PC-9 (cell line): ENCODE results near the gene AQP12B. TPM values are rescaled to one million over a fixed set of nuclear protein-coding genes. Genes with fewer than 3 reads are reported as not detected.

Experiments used
- BruUV-seq: library from RNA; stranded (reverse); fragments of 400-500 nt; replicated peaks from 2 replicates; lab custom pipeline; 2021; lab: Mats Ljungman, UMichigan
- CTCF ChIA-PET: fragments of 300-600 bp; sonication (Branson Sonifier 250); formaldehyde crosslinking; loops from one replicate; lab custom pipeline; 2022; ENCODE audit warnings: antibody characterized with exemption; lab: Charles Lee
- POLR2A ChIA-PET: fragments of 300-600 bp; sonication (Branson Sonifier 250); formaldehyde crosslinking; loops from one replicate; lab custom pipeline; 2022; ENCODE audit warnings: antibody characterized with exemption; ENCODE audit not compliant: unreplicated experiment; lab: Charles Lee
- DNase-seq, 2 experiments: peaks; one replicate each; pipeline versions ENCODE4 v3.0.0 to v3.0.0-alpha.2; 2015 to 2022; ENCODE audit warnings: mixed read lengths in 1 of 2
- H2AFZ ChIP-seq: fragments of 200-600 bp; sonication (generic); 2 replicates; pipeline ENCODE4 v1.8.1; 2017; ENCODE audit warnings: antibody characterized with exemption
- H3F3A ChIP-seq: fragments of 200-600 bp; sonication (generic); 2 replicates; pipeline ENCODE4 v1.8.1; 2017; ENCODE audit warnings: antibody characterized with exemption, mild to moderate bottlenecking, low read depth; ENCODE audit not compliant: insufficient read depth
- H3K27ac ChIP-seq: fragments of 200-600 bp; sonication (generic); 2 replicates; pipeline ENCODE4 v1.6.1; 2016; ENCODE audit warnings: mixed run types
- H3K27me3 ChIP-seq: fragments of 200-600 bp; sonication (generic); 2 replicates; pipeline ENCODE4 v1.6.1; 2016; ENCODE audit warnings: low read depth, mixed run types; ENCODE audit not compliant: insufficient read depth
- H3K36me3 ChIP-seq: fragments of 200-600 bp; sonication (generic); 2 replicates; pipeline ENCODE4 v1.6.1; 2016; ENCODE audit warnings: low read depth, mixed run types
- H3K4me1 ChIP-seq: fragments of 200-600 bp; sonication (generic); replicated peaks from 2 replicates; pipeline ENCODE4 v1.6.1; 2016; ENCODE audit warnings: mixed run types; ENCODE audit not compliant: insufficient read depth
- H3K4me2 ChIP-seq: fragments of 200-600 bp; sonication (generic); 2 replicates; pipeline ENCODE4 v1.6.1; 2017; ENCODE audit warnings: mixed run types
- H3K4me3 ChIP-seq: fragments of 200-600 bp; sonication (generic); 2 replicates; pipeline ENCODE4 v1.6.1; 2016; ENCODE audit warnings: mixed run types
- H3K79me2 ChIP-seq: fragments of 200-600 bp; sonication (generic); 2 replicates; pipeline ENCODE4 v1.6.1; 2017; ENCODE audit warnings: low read depth, mixed run types
- H3K9me2 ChIP-seq: fragments of 200-600 bp; sonication (generic); 2 replicates; pipeline ENCODE4 v1.8.1; 2017; ENCODE audit warnings: mild to moderate bottlenecking; ENCODE audit not compliant: insufficient read depth
- H3K9me3 ChIP-seq: fragments of 200-600 bp; sonication (generic); 2 replicates; pipeline ENCODE4 v1.8.1; 2016; ENCODE audit warnings: low read depth; ENCODE audit not compliant: insufficient read depth
- H4K20me1 ChIP-seq: fragments of 200-600 bp; sonication (generic); 2 replicates; pipeline ENCODE4 v1.8.1; 2017; ENCODE audit not compliant: insufficient read depth
- CTCF ChIP-seq: fragments of 200-600 bp; sonication (generic); conservative IDR thresholded peaks from 2 replicates; pipeline ENCODE4 v1.6.1; 2017; ENCODE audit warnings: mixed run types, antibody characterized with exemption, mild to moderate bottlenecking, moderate library complexity
- EZH2 ChIP-seq: fragments of 200-600 bp; sonication (generic); IDR thresholded peaks from 2 replicates; pipeline ENCODE4 v1.8.0; 2017; ENCODE audit warnings: antibody characterized with exemption, low read depth
- intact Hi-C: fragments of 100-400 bp; cut with micrococcal nuclease; formaldehyde crosslinking; loops from one replicate; pipeline ENCODE4 v1.10.0; 2022; ENCODE audit not compliant: unreplicated experiment
- total RNA-seq: library from RNA; stranded (reverse); gene quantifications from 2 replicates; pipeline ENCODE4 v1.2.3, GENCODE V29; 2021

The AQP12B gene
- total RNA-seq, 1 experiment from 2014 or later: not detected

GRCh38 chr2:240630771-240631547, 51.7 kb downstream of the AQP12B start:
- BruUV-seq: no TSS peak
- CTCF ChIA-PET: no interaction called here

DNA sequence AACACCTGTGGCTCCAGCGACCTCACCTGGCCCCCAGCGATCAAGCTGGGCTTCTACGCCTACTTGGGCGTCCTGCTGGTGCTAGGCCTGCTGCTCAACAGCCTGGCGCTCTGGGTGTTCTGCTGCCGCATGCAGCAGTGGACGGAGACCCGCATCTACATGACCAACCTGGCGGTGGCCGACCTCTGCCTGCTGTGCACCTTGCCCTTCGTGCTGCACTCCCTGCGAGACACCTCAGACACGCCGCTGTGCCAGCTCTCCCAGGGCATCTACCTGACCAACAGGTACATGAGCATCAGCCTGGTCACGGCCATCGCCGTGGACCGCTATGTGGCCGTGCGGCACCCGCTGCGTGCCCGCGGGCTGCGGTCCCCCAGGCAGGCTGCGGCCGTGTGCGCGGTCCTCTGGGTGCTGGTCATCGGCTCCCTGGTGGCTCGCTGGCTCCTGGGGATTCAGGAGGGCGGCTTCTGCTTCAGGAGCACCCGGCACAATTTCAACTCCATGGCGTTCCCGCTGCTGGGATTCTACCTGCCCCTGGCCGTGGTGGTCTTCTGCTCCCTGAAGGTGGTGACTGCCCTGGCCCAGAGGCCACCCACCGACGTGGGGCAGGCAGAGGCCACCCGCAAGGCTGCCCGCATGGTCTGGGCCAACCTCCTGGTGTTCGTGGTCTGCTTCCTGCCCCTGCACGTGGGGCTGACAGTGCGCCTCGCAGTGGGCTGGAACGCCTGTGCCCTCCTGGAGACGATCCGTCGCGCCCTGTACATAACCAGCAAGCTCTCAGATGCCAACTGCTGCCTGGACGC, 52.5 kb downstream of the AQP12B start:
- POLR2A ChIA-PET: no interaction called here
- Histone ChIP-seq H4K20me1 (no peaks in the 10 kb centered on the region), H3K9me3 (peaks cover 9% of the 10 kb centered on the region; the same call in 1 of the 2 replicates), H3F3A (no peaks in the 10 kb centered on the region), H3K79me2 (no peaks in the 10 kb centered on the region), H3K4me2 (no peak overlapping the region), H3K27ac (no peak overlapping the region), H3K4me3 (no peak overlapping the region), H3K27me3 (peaks cover 44% of the 10 kb centered on the region), H3K36me3 (no peaks in the 10 kb centered on the region), H3K9me2 (no peaks in the 10 kb centered on the region), H3K4me1 (no peaks in the 10 kb centered on the region), H2AFZ (no peak overlapping the region)
- intact Hi-C loops: no loop called here
- no peak for TF ChIP-seq EZH2
- no peak for TF ChIP-seq CTCF
- no TSS peak for BruUV-seq
- CTCF ChIA-PET: no interaction called here
- no peak for DNase-seq

More at GRCh38 chr2:240630771-240631547, 51.7 kb downstream of the AQP12B start:
- no peaks in the 10 kb centered on the region for H3F3A ChIP-seq
- no peak overlapping the region for H2AFZ ChIP-seq
- H3K27me3 ChIP-seq: peaks cover 45% of the 10 kb centered on the region
- no peak overlapping the region for H3K27ac ChIP-seq
- peaks cover 9% of the 10 kb centered on the region; the same call in 1 of the 2 replicates for H3K9me3 ChIP-seq
- H3K4me1 ChIP-seq: no peaks in the 10 kb centered on the region
- H3K36me3 ChIP-seq: no peaks in the 10 kb centered on the region
- no peak for DNase-seq
- H3K79me2 ChIP-seq: no peaks in the 10 kb centered on the region
- TF ChIP-seq EZH2 (no peak), CTCF (no peak)
- no peak overlapping the region for H3K4me2 ChIP-seq
- no peaks in the 10 kb centered on the region for H4K20me1 ChIP-seq
- H3K4me3 ChIP-seq: no peak overlapping the region
- intact Hi-C loops: no loop called here
- H3K9me2 ChIP-seq: no peaks in the 10 kb centered on the region
- POLR2A ChIA-PET: no interaction called here

GRCh38 chr2:240629619-240629967, 53.1 kb downstream of the AQP12B start:
- Histone ChIP-seq H3K79me2 (no peaks in the 10 kb centered on the region), H3K9me2 (no peaks in the 10 kb centered on the region), H3F3A (no peaks in the 10 kb centered on the region), H4K20me1 (no peaks in the 10 kb centered on the region), H2AFZ (no peak overlapping the region), H3K36me3 (no peaks in the 10 kb centered on the region), H3K9me3 (peaks cover 9% of the 10 kb centered on the region; the same call in 1 of the 2 replicates), H3K4me1 (no peaks in the 10 kb centered on the region), H3K27me3 (peaks cover 44% of the 10 kb centered on the region), H3K27ac (no peak overlapping the region), H3K4me3 (no peak overlapping the region), H3K4me2 (no peak overlapping the region)
- ChIA-PET POLR2A (no interaction called here), CTCF (no interaction called here)
- no peak for DNase-seq
- TF ChIP-seq EZH2: no peak
- TF ChIP-seq CTCF: no peak
- no TSS peak for BruUV-seq
- intact Hi-C loops: no loop called here
